GM23248 (cell line): Measurements from ENCODE around the gene SEPTIN10. TPM values are rescaled to one million over a fixed set of nuclear protein-coding genes. Genes with fewer than 3 reads are reported as not detected.

Experiments used
- DNase-seq: peaks from one replicate; pipeline ENCODE4 v3.0.0-alpha.2; 2015
- H2AFZ ChIP-seq: fragments of 200-600 bp; sonication (generic); 2 replicates; pipeline ENCODE4 v1.6.1; 2016; ENCODE audit warnings: antibody characterized with exemption
- H3F3A ChIP-seq: fragments of 200-600 bp; sonication (generic); 2 replicates; pipeline ENCODE4 v1.6.1; 2016; ENCODE audit warnings: mild to moderate bottlenecking, antibody characterized with exemption, mixed run types; ENCODE audit not compliant: insufficient read depth
- H3K27ac ChIP-seq: fragments of 200-600 bp; sonication (generic); 2 replicates; pipeline ENCODE4 v1.5.1; 2016; ENCODE audit warnings: mild to moderate bottlenecking
- H3K27me3 ChIP-seq: fragments of 200-600 bp; sonication (generic); replicated peaks from 2 replicates; pipeline ENCODE4 v1.6.1; 2016; ENCODE audit warnings: mild to moderate bottlenecking; ENCODE audit not compliant: insufficient read depth
- H3K36me3 ChIP-seq: fragments of 200-600 bp; sonication (generic); 2 replicates; pipeline ENCODE4 v1.6.1; 2016; ENCODE audit warnings: low read depth, mild to moderate bottlenecking
- H3K4me1 ChIP-seq: fragments of 200-600 bp; sonication (generic); 2 replicates; pipeline ENCODE4 v1.6.1; 2016; ENCODE audit warnings: mild to moderate bottlenecking; ENCODE audit not compliant: insufficient read depth
- H3K4me2 ChIP-seq: fragments of 200-600 bp; sonication (generic); one replicate; pipeline ENCODE4 v1.6.1; 2016; ENCODE audit warnings: mild to moderate bottlenecking; ENCODE audit not compliant: unreplicated experiment
- H3K4me3 ChIP-seq: fragments of 200-600 bp; sonication (generic); 2 replicates; pipeline ENCODE4 v1.5.1; 2016; ENCODE audit warnings: mild to moderate bottlenecking
- H3K79me2 ChIP-seq: fragments of 200-600 bp; sonication (generic); 2 replicates; pipeline ENCODE4 v1.6.1; 2016; ENCODE audit warnings: mild to moderate bottlenecking; ENCODE audit not compliant: insufficient read depth
- H3K9ac ChIP-seq: fragments of 200-600 bp; sonication (generic); 2 replicates; pipeline ENCODE4 v1.6.1; 2016; ENCODE audit warnings: mild to moderate bottlenecking
- H3K9me2 ChIP-seq: fragments of 200-600 bp; sonication (generic); 2 replicates; pipeline ENCODE4 v1.6.1; 2016; ENCODE audit warnings: mixed run types, mild to moderate bottlenecking, moderate library complexity; ENCODE audit not compliant: insufficient read depth
- H3K9me3 ChIP-seq: fragments of 200-600 bp; sonication (generic); one replicate; pipeline ENCODE4 v1.6.1; 2017; ENCODE audit warnings: low read depth
- H4K20me1 ChIP-seq: fragments of 200-600 bp; sonication (generic); 2 replicates; pipeline ENCODE4 v1.6.0; 2016; ENCODE audit not compliant: insufficient read depth
- EZH2 ChIP-seq: fragments of 200-600 bp; sonication (generic); IDR thresholded peaks from 2 replicates; pipeline ENCODE4 v1.6.1; 2018; ENCODE audit warnings: antibody characterized with exemption, mild to moderate bottlenecking; ENCODE audit not compliant: insufficient read depth, poor library complexity, severe bottlenecking
- EZH2phosphoT487 ChIP-seq: fragments of 200-600 bp; sonication (generic); IDR thresholded peaks from 2 replicates; pipeline ENCODE4 v1.6.1; 2018; ENCODE audit warnings: antibody characterized with exemption, moderate library complexity, mild to moderate bottlenecking, low read depth; ENCODE audit not compliant: insufficient read depth
- WGBS, 2 experiments: methylation state at CpG; one replicate each; pipeline ENCODE4 v1.1.6; 2015 to 2017; ENCODE audit warnings: low lambda C conversion rate in 2 of 2, low coverage in 1 of 2; ENCODE audit errors: missing lambda C conversion rate in 2 of 2; 5-methylcytosine and 5-hydroxymethylcytosine counted together
- in situ Hi-C: fragments of 300-500 bp; cut with MboI; formaldehyde crosslinking; loops from 2 replicates; pipeline ENCODE4 v1.15.0; 2020
- polyA plus RNA-seq: library from polyadenylated mRNA; unstranded; fragments of >200 nt; fragmentation: Nextera tagmentation; extraction: Ambion mirVana; gene quantifications from 2 replicates; pipeline ENCODE4 v1.2.1, GENCODE V29; 2016
- total RNA-seq: library from RNA; depleted of rRNA; stranded (reverse); fragments of >200 nt; shearing (Covaris generic); gene quantifications from 2 replicates; pipeline ENCODE4 v1.2.3, GENCODE V29; 2014

The SEPTIN10 gene
- total and polyA plus RNA-seq, 2 experiments from 2014 or later = 142 to 152 TPM

- no peak overlapping the region for H2AFZ ChIP-seq
- H3K36me3 ChIP-seq = no peaks in the 10 kb centered on the region
- H4K20me1 ChIP-seq = no peaks in the 10 kb centered on the region; the same call in 1 of the 2 replicates
- H3K79me2 ChIP-seq = peaks cover 99% of the 10 kb centered on the region
- H3K4me2 ChIP-seq = no peak overlapping the region
- H3K9me3 ChIP-seq = no peaks in the 10 kb centered on the region
- H3K4me3 ChIP-seq = no peak overlapping the region
- H3K27me3 ChIP-seq = no peaks in the 10 kb centered on the region
- WGBS, 2 experiments = 37 to 38% methylated on average over 5 of the region's 5 CpGs
- H3K9me2 ChIP-seq = no peaks in the 10 kb centered on the region
- TF ChIP-seq EZH2phosphoT487 = no peak
- in situ Hi-C loops = no loop called here
- peaks cover 40% of the 10 kb centered on the region for H3F3A ChIP-seq
- H3K27ac ChIP-seq = peak overlapping the region; percentile 93
- H3K4me1 ChIP-seq = peaks cover 48% of the 10 kb centered on the region
- H3K9ac ChIP-seq = no peak overlapping the region
- peak; percentile 92 for DNase-seq
These were observed 9.2 kb downstream of the SEPTIN10 start for GRCh38 chr2:109604597-109604996.

DNA sequence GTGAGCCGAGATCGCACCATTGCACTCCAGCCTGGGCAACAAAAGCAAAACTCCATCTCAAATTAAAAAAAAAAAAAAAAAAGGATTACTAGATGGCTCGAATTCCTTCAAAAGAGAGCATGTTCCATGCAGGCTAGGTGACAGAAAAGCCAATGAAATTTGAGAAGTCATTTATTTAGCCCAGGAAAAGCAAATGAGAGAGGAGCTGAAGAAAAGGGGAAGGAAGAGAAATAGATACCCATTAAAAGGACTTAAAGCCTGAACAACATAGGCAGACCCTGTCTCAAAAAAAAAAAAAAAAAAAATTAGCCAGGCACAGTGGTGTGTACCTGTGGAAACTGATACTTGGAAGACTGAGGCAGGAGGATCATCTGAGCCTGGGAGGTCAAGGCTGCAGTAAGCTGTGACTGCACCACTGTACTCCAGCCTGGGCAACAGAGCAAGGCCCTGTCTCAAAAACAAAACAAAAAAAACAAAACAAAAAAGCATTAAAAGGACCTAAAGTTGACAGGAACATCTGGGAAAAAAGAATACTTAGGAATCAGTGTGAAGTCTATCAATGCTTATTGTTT, 11.1 kb downstream of the SEPTIN10 start:
- in situ Hi-C loops = no loop called here
- H3K27me3 ChIP-seq = no peaks in the 10 kb centered on the region

DNA sequence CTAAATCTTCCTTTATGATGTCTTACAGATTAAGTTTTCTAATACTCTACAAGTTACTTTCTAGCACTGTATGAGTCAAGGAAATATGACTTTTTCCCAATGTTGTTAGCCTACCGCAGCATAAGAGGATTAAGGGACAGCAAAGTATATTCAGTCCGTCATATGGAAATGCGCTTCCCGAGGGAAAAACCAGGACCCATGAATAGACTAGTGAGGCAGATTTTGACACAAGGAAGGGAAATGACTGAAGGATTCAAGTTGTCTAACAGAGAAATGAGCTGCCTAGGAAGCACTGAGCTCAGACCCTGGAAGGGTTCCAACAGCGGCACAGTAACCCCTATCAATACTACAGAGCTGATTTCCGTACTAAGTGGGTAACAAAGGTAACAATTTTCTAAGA, 12.0 kb downstream of the SEPTIN10 start:
- H3K9me2 ChIP-seq = no peaks in the 10 kb centered on the region
- no peaks in the 10 kb centered on the region for H3K27me3 ChIP-seq
- H3K9me3 ChIP-seq = no peaks in the 10 kb centered on the region
- H4K20me1 ChIP-seq = no peaks in the 10 kb centered on the region; the same call in 1 of the 2 replicates
- H3K27ac ChIP-seq = no peak overlapping the region
- H2AFZ ChIP-seq = no peak overlapping the region
- H3K4me2 ChIP-seq = no peak overlapping the region
- DNase-seq = no peak
- H3K4me3 ChIP-seq = no peak overlapping the region
- H3K36me3 ChIP-seq = no peaks in the 10 kb centered on the region
- 64 to 70% methylated on average over 6 of the region's 6 CpGs for WGBS, 2 experiments
- H3K79me2 ChIP-seq = peaks cover 99% of the 10 kb centered on the region
- H3K9ac ChIP-seq = no peak overlapping the region
- TF ChIP-seq EZH2phosphoT487 (no peak), EZH2 (no peak)
- peaks cover 21% of the 10 kb centered on the region for H3K4me1 ChIP-seq
- H3F3A ChIP-seq = peaks cover 18% of the 10 kb centered on the region; the same call in 1 of the 2 replicates
- in situ Hi-C loops = no loop called here

More for the DNA sequence above, 11.1 kb downstream of the SEPTIN10 start:
- H3K27ac ChIP-seq = no peak overlapping the region
- H3K9ac ChIP-seq = no peak overlapping the region
- no peak overlapping the region for H2AFZ ChIP-seq
- H3F3A ChIP-seq = peaks cover 22% of the 10 kb centered on the region
- H4K20me1 ChIP-seq = no peaks in the 10 kb centered on the region; the same call in 1 of the 2 replicates
- TF ChIP-seq EZH2phosphoT487 (no peak), EZH2 (no peak)
- 94 to 98% methylated on average over 3 of the region's 3 CpGs for WGBS, 2 experiments
- DNase-seq = no peak
- H3K4me2 ChIP-seq = no peak overlapping the region
- H3K4me3 ChIP-seq = no peak overlapping the region
- H3K79me2 ChIP-seq = peaks cover 99% of the 10 kb centered on the region
- H3K9me3 ChIP-seq = no peaks in the 10 kb centered on the region
- no peaks in the 10 kb centered on the region for H3K36me3 ChIP-seq
- peaks cover 30% of the 10 kb centered on the region for H3K4me1 ChIP-seq
- H3K9me2 ChIP-seq = no peaks in the 10 kb centered on the region

DNA sequence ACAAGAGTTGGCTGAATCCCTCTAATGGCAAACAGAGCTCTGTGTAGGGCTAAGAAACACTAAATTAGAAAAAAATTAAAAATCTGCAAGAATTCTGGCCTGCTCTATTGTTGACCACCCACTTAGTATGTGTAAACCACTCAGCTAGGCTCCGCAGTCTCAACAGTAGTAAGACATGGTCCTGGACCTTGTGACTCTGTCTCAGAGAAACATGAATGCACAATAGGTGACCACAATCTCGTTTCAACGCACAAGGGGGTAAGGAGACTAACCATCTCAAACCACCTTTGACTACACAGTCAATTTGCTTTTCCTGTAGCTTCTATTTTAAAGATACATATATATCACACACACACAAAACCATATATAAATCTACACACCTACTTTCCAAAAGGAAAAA, 16.5 kb downstream of the SEPTIN10 start:
- WGBS, 2 experiments = 98 to 100% methylated on average over 3 of the region's 3 CpGs
- in situ Hi-C loops = no loop called here

More for the DNA sequence above, 16.5 kb downstream of the SEPTIN10 start:
- Histone ChIP-seq H3K9me2 (no peaks in the 10 kb centered on the region), H3K4me3 (no peak overlapping the region), H3K9me3 (no peaks in the 10 kb centered on the region), H3K27me3 (no peaks in the 10 kb centered on the region), H3K27ac (no peak overlapping the region), H3K36me3 (0 out of 2 replicates have a peak, but pooled peaks cover 2% of the 10 kb centered on the region), H3K4me1 (no peaks in the 10 kb centered on the region; the same call in none of the 2 replicates), H3F3A (no peaks in the 10 kb centered on the region), H3K9ac (no peak overlapping the region), H3K4me2 (no peak overlapping the region), H2AFZ (no peak overlapping the region), H3K79me2 (peaks cover 100% of the 10 kb centered on the region), H4K20me1 (no peaks in the 10 kb centered on the region; the same call in 1 of the 2 replicates)
- TF ChIP-seq EZH2phosphoT487 = no peak
- TF ChIP-seq EZH2 = no peak
- no peak for DNase-seq
